ENCODE results near the gene HECTD1.
A peak's percentile ranks its signal among the peaks of the same experiment; 100 is the strongest.
"Not testable (repeated sequence)": the region's sequence is repeated elsewhere in the genome, so short reads cannot be mapped to it uniquely, and the experiment has no call there.

The HECTD1 gene

GRCh38 chr14:31207755-31208545, at the start of gene HECTD1:
Gene HECTD1 (minus strand): TSS chr14:31207793. CDS start chr14:31205936, 1,857 bp downstream.
- peak; percentile 96 for DNase-seq (ENCODE audit: low spot score)
- TF ChIP-seq CTCF (IDR thresholded peaks at IDR 0.05; ENCODE audit: extremely low read depth, insufficient read depth, missing control alignments) = peak; percentile 88
- in situ Hi-C loops (cut with MboI; ENCODE audit: low pct_unique_long_range_greater_than_20kb, low sequenced_read_pairs, unreplicated experiment) = no loop called here

- no peak for DNase-seq (ENCODE audit: low spot score)
- in situ Hi-C loops (cut with MboI; ENCODE audit: low pct_unique_long_range_greater_than_20kb, low sequenced_read_pairs, unreplicated experiment) = no loop called here
- no peak for TF ChIP-seq CTCF (IDR thresholded peaks at IDR 0.05; ENCODE audit: extremely low read depth, insufficient read depth, missing control alignments)
These were observed 49.6 kb upstream of the HECTD1 start for GRCh38 chr14:31257244-31257553.

- in situ Hi-C loops (cut with MboI; ENCODE audit: low pct_unique_long_range_greater_than_20kb, low sequenced_read_pairs, unreplicated experiment) = no loop called here
- TF ChIP-seq CTCF (IDR thresholded peaks at IDR 0.05; ENCODE audit: extremely low read depth, insufficient read depth, missing control alignments) = no peak
- no peak for DNase-seq (ENCODE audit: low spot score)
These were observed 49.1 kb upstream of the HECTD1 start for GRCh38 chr14:31256534-31257243.

- in situ Hi-C loops (cut with MboI; ENCODE audit: low pct_unique_long_range_greater_than_20kb, low sequenced_read_pairs, unreplicated experiment); DNase-seq (ENCODE audit: low spot score): not testable (repeated sequence)
These were observed 48.3 kb upstream of the HECTD1 start for GRCh38 chr14:31255918-31256317.

- TF ChIP-seq CTCF (IDR thresholded peaks at IDR 0.05; ENCODE audit: extremely low read depth, insufficient read depth, missing control alignments) = no peak
- no peak for DNase-seq (ENCODE audit: low spot score)
- in situ Hi-C loops (cut with MboI; ENCODE audit: low pct_unique_long_range_greater_than_20kb, low sequenced_read_pairs, unreplicated experiment) = no loop called here
These were observed 47.7 kb upstream of the HECTD1 start for GRCh38 chr14:31255286-31255685.

GRCh38 chr14:31253746-31254471, 46.3 kb upstream of the HECTD1 start:
- DNase-seq (ENCODE audit: low spot score) = no peak
- TF ChIP-seq CTCF (IDR thresholded peaks at IDR 0.05; ENCODE audit: extremely low read depth, insufficient read depth, missing control alignments) = no peak
- in situ Hi-C loops (cut with MboI; ENCODE audit: low pct_unique_long_range_greater_than_20kb, low sequenced_read_pairs, unreplicated experiment) = no loop called here

GRCh38 chr14:31252865-31253264, 45.3 kb upstream of the HECTD1 start:
- in situ Hi-C loops (cut with MboI; ENCODE audit: low pct_unique_long_range_greater_than_20kb, low sequenced_read_pairs, unreplicated experiment) = no loop called here
- TF ChIP-seq CTCF (IDR thresholded peaks at IDR 0.05; ENCODE audit: extremely low read depth, insufficient read depth, missing control alignments) = no peak
- no peak for DNase-seq (ENCODE audit: low spot score)
